Caco-2 (cell line): ENCODE measurements around the gene NMNAT2. TPM values are rescaled to one million over a fixed set of nuclear protein-coding genes. Genes with fewer than 3 reads are reported as not detected.

Experiments
- BruUV-seq: library from RNA; stranded (reverse); fragments of 400-500 nt; replicated peaks from 2 replicates; lab custom pipeline; 2021; lab: Mats Ljungman, UMichigan
- CTCF ChIA-PET: fragments of 300-600 bp; sonication (Branson Sonifier 250); formaldehyde crosslinking; loops from one replicate; lab custom pipeline; 2022; ENCODE audit warnings: antibody characterized with exemption; lab: Charles Lee
- POLR2A ChIA-PET: fragments of 300-600 bp; sonication (Branson Sonifier 250); formaldehyde crosslinking; loops from one replicate; lab custom pipeline; 2022; ENCODE audit warnings: antibody characterized with exemption; lab: Charles Lee
- DNase-seq, 2 experiments: peaks; one replicate each; pipeline versions ENCODE4 v3.0.0 to v3.0.0-alpha.2; 2020 to 2022
- H3K27me3 ChIP-seq: replicated peaks from 2 replicates; pipeline ENCODE4 v1.6.0; 2011; ENCODE audit warnings: low read length; ENCODE audit not compliant: control insufficient read depth, insufficient read depth
- H3K36me3 ChIP-seq: 2 replicates; pipeline ENCODE4 v1.5.1; 2011; ENCODE audit warnings: low read length; ENCODE audit not compliant: control insufficient read depth, insufficient read depth
- H3K4me1 ChIP-seq: fragments of 250-450 bp; sonication (Bioruptor Pico); 2 replicates; pipeline ENCODE4 v1.5.1; 2020; ENCODE audit warnings: mild to moderate bottlenecking
- H3K4me3 ChIP-seq: 2 replicates; pipeline ENCODE4 v1.5.1; 2011; ENCODE audit warnings: low read depth, mild to moderate bottlenecking, control low read depth, low read length
- H3K9me3 ChIP-seq: fragments of 250-450 bp; sonication (Bioruptor Pico); 2 replicates; pipeline ENCODE4 v1.5.1; 2020; ENCODE audit warnings: mild to moderate bottlenecking, moderate library complexity
- H3K27ac Mint-ChIP-seq: one replicate; pipeline ENCODE4 v1.8.0; 2022; ENCODE audit warnings: mixed read lengths; ENCODE audit not compliant: unreplicated experiment
- H3K27me3 Mint-ChIP-seq: one replicate; pipeline ENCODE4 v1.8.0; 2022; ENCODE audit warnings: mixed read lengths; ENCODE audit not compliant: insufficient read depth, unreplicated experiment
- H3K36me3 Mint-ChIP-seq: one replicate; pipeline ENCODE4 v1.8.0; 2022; ENCODE audit warnings: mild to moderate bottlenecking, mixed read lengths; ENCODE audit not compliant: insufficient read depth, unreplicated experiment
- H3K4me1 Mint-ChIP-seq: one replicate; pipeline ENCODE4 v1.8.0; 2022; ENCODE audit warnings: low read depth, mixed read lengths; ENCODE audit not compliant: unreplicated experiment
- H3K4me3 Mint-ChIP-seq: one replicate; pipeline ENCODE4 v1.8.0; 2022; ENCODE audit warnings: mild to moderate bottlenecking, moderate library complexity, mixed read lengths; ENCODE audit not compliant: unreplicated experiment
- H3K9me3 Mint-ChIP-seq: one replicate; pipeline ENCODE4 v1.8.0; 2022; ENCODE audit warnings: mixed read lengths; ENCODE audit not compliant: unreplicated experiment
- intact Hi-C: fragments of 100-400 bp; cut with micrococcal nuclease; formaldehyde crosslinking; loops from one replicate; pipeline ENCODE4 v1.10.0; 2022; ENCODE audit not compliant: unreplicated experiment
- total RNA-seq: library from RNA; stranded (reverse); gene quantifications from 2 replicates; pipeline ENCODE4 v1.2.3, GENCODE V29; 2022
- TF ChIP-seq, protein P1 (sequence below), 2 experiments: fragments of 200-600 bp in 1 of 2; IDR thresholded peaks; 1 replicate in 1 of 2; 2 replicates in 1 of 2; pipeline versions ENCODE4 v1.5.1 to v1.8.0; 2011 to 2022; ENCODE audit warnings: antibody characterized with exemption in 1 of 2, control low read depth in 1 of 2, inconsistent platforms in 1 of 2, low read depth in 1 of 2, low read length in 1 of 2, mild to moderate bottlenecking in 1 of 2, moderate library complexity in 1 of 2; ENCODE audit not compliant: insufficient read depth in 1 of 2, severe bottlenecking in 1 of 2, unreplicated experiment in 1 of 2

Gene NMNAT2
- total RNA-seq, 1 experiment from 2014 or later: 16.4 TPM

DNA sequence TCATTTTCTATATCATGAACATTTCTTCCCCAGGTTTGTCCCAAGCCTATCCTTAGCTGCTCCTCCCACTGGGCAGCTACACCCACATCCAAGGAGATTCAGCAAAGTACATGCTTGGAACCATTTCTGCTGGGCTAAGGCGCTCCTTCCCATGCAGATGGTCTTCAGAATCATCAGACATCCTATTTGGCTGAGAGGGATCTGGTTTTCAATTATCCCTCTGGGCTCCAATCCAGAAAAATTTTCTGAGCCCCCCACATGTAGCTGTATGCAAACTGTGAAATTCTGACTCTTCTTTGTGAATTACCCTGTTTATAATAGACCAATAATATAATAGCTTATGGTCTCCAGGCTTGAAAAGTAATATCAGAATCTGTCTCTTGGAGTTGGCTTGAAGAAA lies 132.9 kb downstream of the NMNAT2 start:
- TF ChIP-seq, protein P1, sequence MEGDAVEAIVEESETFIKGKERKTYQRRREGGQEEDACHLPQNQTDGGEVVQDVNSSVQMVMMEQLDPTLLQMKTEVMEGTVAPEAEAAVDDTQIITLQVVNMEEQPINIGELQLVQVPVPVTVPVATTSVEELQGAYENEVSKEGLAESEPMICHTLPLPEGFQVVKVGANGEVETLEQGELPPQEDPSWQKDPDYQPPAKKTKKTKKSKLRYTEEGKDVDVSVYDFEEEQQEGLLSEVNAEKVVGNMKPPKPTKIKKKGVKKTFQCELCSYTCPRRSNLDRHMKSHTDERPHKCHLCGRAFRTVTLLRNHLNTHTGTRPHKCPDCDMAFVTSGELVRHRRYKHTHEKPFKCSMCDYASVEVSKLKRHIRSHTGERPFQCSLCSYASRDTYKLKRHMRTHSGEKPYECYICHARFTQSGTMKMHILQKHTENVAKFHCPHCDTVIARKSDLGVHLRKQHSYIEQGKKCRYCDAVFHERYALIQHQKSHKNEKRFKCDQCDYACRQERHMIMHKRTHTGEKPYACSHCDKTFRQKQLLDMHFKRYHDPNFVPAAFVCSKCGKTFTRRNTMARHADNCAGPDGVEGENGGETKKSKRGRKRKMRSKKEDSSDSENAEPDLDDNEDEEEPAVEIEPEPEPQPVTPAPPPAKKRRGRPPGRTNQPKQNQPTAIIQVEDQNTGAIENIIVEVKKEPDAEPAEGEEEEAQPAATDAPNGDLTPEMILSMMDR (IDR thresholded peaks at IDR 0.05; ENCODE audit: insufficient read depth in 1 of 2, low read depth in 1 of 2, low read length in 1 of 2, severe bottlenecking in 1 of 2, unreplicated experiment in 1 of 2): no peak
- H3K4me1 ChIP-seq: peaks cover 33% of the 10 kb centered on the region
- no peak overlapping the region for H3K4me3 ChIP-seq
- no TSS peak for BruUV-seq
- CTCF ChIA-PET: no interaction called here
- no peaks in the 10 kb centered on the region for H3K36me3 ChIP-seq
- Mint-ChIP-seq H3K9me3 (no peaks in the 10 kb centered on the region), H3K27ac (no peak overlapping the region), H3K27me3 (no peaks in the 10 kb centered on the region), H3K4me3 (no peak overlapping the region), H3K4me1 (peaks cover 15% of the 10 kb centered on the region), H3K36me3 (no peaks in the 10 kb centered on the region)
- no peaks in the 10 kb centered on the region for H3K27me3 ChIP-seq
- intact Hi-C loops: no loop called here
- no peaks in the 10 kb centered on the region for H3K9me3 ChIP-seq
- no peak for DNase-seq
- POLR2A ChIA-PET: no interaction called here

DNA sequence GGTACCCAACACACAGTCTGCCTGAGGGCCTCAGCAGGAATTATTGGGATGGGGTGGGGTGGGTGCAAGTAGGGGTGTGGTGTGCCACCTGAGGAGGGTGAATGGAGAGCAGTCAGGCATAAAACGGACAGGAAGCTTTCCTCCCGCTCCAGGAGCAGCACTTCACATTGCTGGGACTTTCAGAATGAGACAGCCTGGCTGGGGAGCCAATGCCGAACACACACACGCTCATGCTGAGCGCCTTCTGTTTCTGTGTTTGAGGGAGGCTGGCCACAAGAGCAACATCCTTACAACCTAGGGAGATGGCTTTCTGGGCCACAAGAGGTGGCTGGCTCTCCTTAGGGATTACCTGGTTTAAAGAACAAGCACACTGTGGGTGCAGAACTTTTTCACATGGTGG lies 134.1 kb downstream of the NMNAT2 start:
- ChIA-PET CTCF (no interaction called here), POLR2A (interaction anchor here (0.6 kb wide), 1 partner anchor 266 kb away, joined by 4 read pairs; no protein-coding TSS in a partner anchor)
- Histone ChIP-seq H3K36me3 (no peaks in the 10 kb centered on the region), H3K27me3 (no peaks in the 10 kb centered on the region), H3K4me1 (peaks cover 41% of the 10 kb centered on the region), H3K4me3 (no peak overlapping the region), H3K9me3 (no peaks in the 10 kb centered on the region)
- no TSS peak for BruUV-seq
- DNase-seq: peak in 1 of 2 experiments; percentile 14
- Mint-ChIP-seq H3K9me3 (no peaks in the 10 kb centered on the region), H3K27ac (no peak overlapping the region), H3K4me3 (no peak overlapping the region), H3K27me3 (no peaks in the 10 kb centered on the region), H3K4me1 (peaks cover 15% of the 10 kb centered on the region), H3K36me3 (no peaks in the 10 kb centered on the region)
- TF ChIP-seq, protein P1 (IDR thresholded peaks at IDR 0.05; ENCODE audit: insufficient read depth in 1 of 2, low read depth in 1 of 2, low read length in 1 of 2, severe bottlenecking in 1 of 2, unreplicated experiment in 1 of 2): no peak
- intact Hi-C loops: no loop called here

DNA sequence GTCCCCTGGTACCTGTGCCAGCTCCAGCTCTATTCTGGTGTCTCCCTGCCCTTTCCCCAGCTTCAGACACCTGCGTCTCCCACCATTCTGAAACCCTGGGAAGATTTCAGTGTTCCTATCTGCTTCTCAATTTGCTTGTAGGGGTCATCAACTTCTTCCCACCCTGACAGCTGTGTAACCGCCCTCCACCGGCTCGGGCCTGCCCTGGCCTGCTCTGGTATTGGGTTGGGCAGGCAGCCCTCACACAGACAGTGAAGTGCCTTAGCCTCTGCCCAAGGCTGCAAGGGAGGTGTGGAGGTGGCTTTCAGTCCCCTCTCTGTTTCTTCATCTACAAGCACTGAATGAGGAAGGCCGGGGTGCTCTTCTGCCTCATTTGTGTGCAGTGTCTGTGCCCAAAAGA lies 134.9 kb downstream of the NMNAT2 start:
- peaks cover 17% of the 10 kb centered on the region for H3K4me1 Mint-ChIP-seq
- BruUV-seq: no TSS peak
- intact Hi-C loops: no loop called here
- H3K27me3 ChIP-seq: no peaks in the 10 kb centered on the region
- peaks cover 49% of the 10 kb centered on the region for H3K4me1 ChIP-seq
- H3K27me3 Mint-ChIP-seq: no peaks in the 10 kb centered on the region
- no peaks in the 10 kb centered on the region for H3K36me3 ChIP-seq
- ChIA-PET POLR2A (interaction anchor here (0.6 kb wide), 1 partner anchor 265 kb away, joined by 4 read pairs; no protein-coding TSS in a partner anchor), CTCF (no interaction called here)
- no peaks in the 10 kb centered on the region for H3K9me3 ChIP-seq
- no peak overlapping the region for H3K4me3 Mint-ChIP-seq
- DNase-seq: peak in 1 of 2 experiments; percentile 28
- H3K9me3 Mint-ChIP-seq: no peaks in the 10 kb centered on the region
- H3K27ac Mint-ChIP-seq: peak overlapping the region; percentile 35
- no peaks in the 10 kb centered on the region for H3K36me3 Mint-ChIP-seq
- TF ChIP-seq, protein P1 (IDR thresholded peaks at IDR 0.05; ENCODE audit: insufficient read depth in 1 of 2, low read depth in 1 of 2, low read length in 1 of 2, severe bottlenecking in 1 of 2, unreplicated experiment in 1 of 2): no peak
- H3K4me3 ChIP-seq: no peak overlapping the region
